ENCODE measurements around the gene PTPRS.

PTPRS gene

GRCh38 chr19:5339198-5339949 lies 1.2 kb downstream of the PTPRS start:
- Histone ChIP-seq H4K20me1 (ENCODE audit: insufficient read depth, low read length) (no peaks in the 10 kb centered on the region), H3F3A (ENCODE audit: insufficient read depth, low read length) (no peaks in the 10 kb centered on the region), H3K9me2 (replicated peaks; ENCODE audit: insufficient read depth, low read length) (no peaks in the 10 kb centered on the region), H2AFZ (ENCODE audit: low read length) (no peak overlapping the region), H3K4me2 (ENCODE audit: low read depth, low read length) (no peak overlapping the region), H3K9me3 (replicated peaks; ENCODE audit: insufficient read depth, low read length) (no peaks in the 10 kb centered on the region), H3K79me2 (ENCODE audit: low read length) (no peaks in the 10 kb centered on the region), H3K9ac (ENCODE audit: low read length) (no peak overlapping the region), H3K36me3 (replicated peaks; ENCODE audit: insufficient read depth, low read length) (no peaks in the 10 kb centered on the region), H3K4me1 (ENCODE audit: low read length) (no peaks in the 10 kb centered on the region), H3K27ac (ENCODE audit: low read length) (no peak overlapping the region), H3K27me3 (replicated peaks; ENCODE audit: insufficient read depth, low read length) (peaks cover 87% of the 10 kb centered on the region), H3K4me3 (ENCODE audit: low read length) (no peak overlapping the region)
- TF ChIP-seq CTCF (IDR thresholded peaks at IDR 0.05; ENCODE audit: low read length) (no peak), EZH2phosphoT487 (IDR thresholded peaks at IDR 0.05; ENCODE audit: low read length) (0 out of 2 replicates have a peak, but pooled peaks have one; percentile 31)
- no peak for DNase-seq

- Histone ChIP-seq H2AFZ (ENCODE audit: low read length) (no peak overlapping the region), H3K27ac (ENCODE audit: low read length) (no peak overlapping the region), H3K4me2 (ENCODE audit: low read depth, low read length) (no peak overlapping the region), H3K9ac (ENCODE audit: low read length) (no peak overlapping the region), H4K20me1 (ENCODE audit: insufficient read depth, low read length) (no peaks in the 10 kb centered on the region), H3K36me3 (replicated peaks; ENCODE audit: insufficient read depth, low read length) (no peaks in the 10 kb centered on the region), H3K27me3 (replicated peaks; ENCODE audit: insufficient read depth, low read length) (peaks cover 87% of the 10 kb centered on the region), H3F3A (ENCODE audit: insufficient read depth, low read length) (no peaks in the 10 kb centered on the region), H3K79me2 (ENCODE audit: low read length) (no peaks in the 10 kb centered on the region), H3K4me1 (ENCODE audit: low read length) (no peaks in the 10 kb centered on the region), H3K9me2 (replicated peaks; ENCODE audit: insufficient read depth, low read length) (no peaks in the 10 kb centered on the region), H3K4me3 (ENCODE audit: low read length) (no peak overlapping the region), H3K9me3 (replicated peaks; ENCODE audit: insufficient read depth, low read length) (no peaks in the 10 kb centered on the region)
- DNase-seq, result no peak
- no peak for TF ChIP-seq CTCF (IDR thresholded peaks at IDR 0.05; ENCODE audit: low read length)
- no peak for TF ChIP-seq EZH2phosphoT487 (IDR thresholded peaks at IDR 0.05; ENCODE audit: low read length)
- no peak for TF ChIP-seq EZH2 (optimal IDR thresholded peaks at IDR 0.05; ENCODE audit: low read depth, low read length)
These were observed 1.9 kb downstream of the PTPRS start for GRCh38 chr19:5338656-5339197.

GRCh38 chr19:5337708-5338655 lies 2.6 kb downstream of the PTPRS start:
- Histone ChIP-seq H3K4me2 (ENCODE audit: low read depth, low read length) (no peak overlapping the region), H3K4me3 (ENCODE audit: low read length) (no peak overlapping the region)

More at GRCh38 chr19:5337708-5338655, 2.6 kb downstream of the PTPRS start:
- TF ChIP-seq EZH2 (optimal IDR thresholded peaks at IDR 0.05; ENCODE audit: low read depth, low read length) (no peak), CTCF (IDR thresholded peaks at IDR 0.05; ENCODE audit: low read length) (no peak), EZH2phosphoT487 (IDR thresholded peaks at IDR 0.05; ENCODE audit: low read length) (no peak)
- no peak overlapping the region for H3K9ac ChIP-seq (ENCODE audit: low read length)
- no peaks in the 10 kb centered on the region for H3K9me3 ChIP-seq (replicated peaks; ENCODE audit: insufficient read depth, low read length)
- no peak overlapping the region for H3K27ac ChIP-seq (ENCODE audit: low read length)
- no peaks in the 10 kb centered on the region for H3K4me1 ChIP-seq (ENCODE audit: low read length)
- H3F3A ChIP-seq (ENCODE audit: insufficient read depth, low read length), result no peaks in the 10 kb centered on the region
- no peaks in the 10 kb centered on the region for H3K9me2 ChIP-seq (replicated peaks; ENCODE audit: insufficient read depth, low read length)
- DNase-seq, result no peak
- no peaks in the 10 kb centered on the region for H3K79me2 ChIP-seq (ENCODE audit: low read length)
- H4K20me1 ChIP-seq (ENCODE audit: insufficient read depth, low read length), result no peaks in the 10 kb centered on the region
- no peak overlapping the region for H2AFZ ChIP-seq (ENCODE audit: low read length)
- peaks cover 87% of the 10 kb centered on the region for H3K27me3 ChIP-seq (replicated peaks; ENCODE audit: insufficient read depth, low read length)
- H3K36me3 ChIP-seq (replicated peaks; ENCODE audit: insufficient read depth, low read length), result no peaks in the 10 kb centered on the region

All from MM.1S (cell line).